Daoy (cell line): ENCODE results near the gene BICDL2. TPM values are rescaled to one million over a fixed set of nuclear protein-coding genes. Genes with fewer than 3 reads are reported as not detected.
"Not testable (repeated sequence)": the region's sequence is repeated elsewhere in the genome, so short reads cannot be mapped to it uniquely, and the experiment has no call there.

Source experiments
- DNase-seq: peaks from one replicate; pipeline ENCODE4 v3.0.0-alpha.2; 2015; ENCODE audit warnings: low read depth
- total RNA-seq: library from RNA; depleted of rRNA; stranded (reverse); fragments of >200 nt; shearing (Covaris generic); gene quantifications from 2 replicates; pipeline ENCODE4 v1.2.3, GENCODE V29; 2014

BICDL2 gene
- total RNA-seq, 1 experiment from 2014 or later: not detected

DNA sequence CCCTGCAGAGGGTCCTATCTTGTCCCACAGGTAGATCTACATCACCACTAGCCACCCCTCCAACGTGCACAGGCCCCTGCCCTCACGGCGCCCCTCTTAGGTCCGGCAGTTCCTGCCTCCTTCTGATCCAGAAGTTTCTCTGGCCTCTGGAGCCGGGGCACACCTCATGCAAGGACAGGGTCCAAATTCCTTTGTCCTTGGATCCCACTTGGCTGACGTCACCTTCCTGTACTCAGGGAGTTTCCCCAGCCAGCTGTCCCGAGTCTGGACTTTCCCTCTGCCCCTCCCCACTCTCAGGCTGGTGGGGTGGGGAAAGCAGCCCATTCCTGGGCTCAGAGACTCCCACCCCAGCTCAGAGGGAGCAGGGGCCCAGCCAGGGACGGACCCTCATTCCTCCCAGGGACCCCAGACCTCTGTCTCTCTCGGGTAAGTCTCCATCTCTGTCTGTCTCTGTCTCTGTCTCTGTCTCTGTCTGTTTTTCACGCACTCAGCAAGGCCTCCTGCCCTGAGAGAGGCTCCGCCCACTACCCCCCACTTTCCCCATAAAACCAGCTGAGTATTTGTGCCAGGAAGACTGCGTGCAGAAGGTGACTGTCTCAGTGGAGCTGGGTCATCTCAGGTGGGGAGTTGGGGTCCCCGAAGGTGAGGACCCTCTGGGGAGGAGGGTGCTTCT is 28.5 kb upstream of the BICDL2 start, which contains the start of gene IL32:
IL32 (plus strand) TSS at position 572 of the 673 bp plus-strand sequence. CDS start 172 bp downstream, outside the sequence.
- DNase-seq: peak; percentile 92

DNA sequence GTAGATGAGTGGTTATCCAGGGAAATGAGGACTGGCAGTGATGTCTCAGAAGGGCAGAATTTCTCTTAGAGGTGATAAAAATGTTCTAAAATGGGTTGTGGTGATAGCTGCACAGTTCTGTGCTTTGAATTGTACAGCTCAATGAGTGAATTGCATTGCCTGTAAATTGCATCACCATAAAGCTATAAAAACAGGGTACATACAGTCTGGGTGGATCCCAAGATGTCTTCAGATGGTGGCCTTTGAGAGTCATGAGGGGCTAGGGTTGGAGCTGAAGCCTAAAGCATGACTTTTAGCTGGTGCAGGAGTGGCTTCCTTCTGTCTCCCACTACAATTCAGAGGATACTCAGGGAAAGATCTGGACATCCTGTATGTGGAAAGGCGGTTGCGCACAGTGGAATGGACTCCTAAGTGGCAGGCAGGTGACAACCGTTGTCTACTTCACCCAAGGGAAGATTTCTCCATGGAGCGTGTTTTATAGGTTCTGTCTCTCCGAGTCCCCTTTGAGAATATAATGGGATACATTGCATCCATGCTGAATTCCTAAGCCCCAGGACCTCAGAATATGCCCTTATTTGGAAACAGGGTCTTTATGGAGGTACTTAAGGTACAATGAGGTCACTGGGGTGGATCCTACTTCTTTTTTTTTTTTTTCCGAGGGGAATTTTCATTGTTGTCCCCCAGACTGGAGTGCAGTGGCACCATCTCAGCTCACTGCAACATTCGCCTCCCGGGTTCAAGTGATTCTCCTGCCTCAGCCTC is 27.1 kb upstream of the BICDL2 start:
- DNase-seq: no peak

DNA sequence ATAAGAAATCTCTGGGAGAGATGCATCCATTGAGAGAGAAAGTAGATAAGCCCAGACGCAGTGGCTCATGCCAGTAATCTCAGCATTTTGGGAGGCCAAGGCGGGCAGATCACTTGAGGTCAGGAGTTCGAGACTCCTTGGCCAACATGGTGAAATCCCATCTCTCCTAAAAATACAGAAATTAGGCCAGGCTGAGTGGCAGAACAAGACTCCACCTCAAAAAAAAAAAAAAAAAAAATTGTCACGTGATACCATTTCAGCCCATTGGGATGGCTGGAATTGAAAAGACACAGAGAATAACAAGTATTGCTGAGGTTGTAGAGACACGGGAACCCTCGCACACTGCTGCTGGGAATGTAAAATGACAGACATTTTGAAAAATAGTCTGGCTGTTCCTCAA is 25.8 kb upstream of the BICDL2 start:
- DNase-seq: no peak

DNA sequence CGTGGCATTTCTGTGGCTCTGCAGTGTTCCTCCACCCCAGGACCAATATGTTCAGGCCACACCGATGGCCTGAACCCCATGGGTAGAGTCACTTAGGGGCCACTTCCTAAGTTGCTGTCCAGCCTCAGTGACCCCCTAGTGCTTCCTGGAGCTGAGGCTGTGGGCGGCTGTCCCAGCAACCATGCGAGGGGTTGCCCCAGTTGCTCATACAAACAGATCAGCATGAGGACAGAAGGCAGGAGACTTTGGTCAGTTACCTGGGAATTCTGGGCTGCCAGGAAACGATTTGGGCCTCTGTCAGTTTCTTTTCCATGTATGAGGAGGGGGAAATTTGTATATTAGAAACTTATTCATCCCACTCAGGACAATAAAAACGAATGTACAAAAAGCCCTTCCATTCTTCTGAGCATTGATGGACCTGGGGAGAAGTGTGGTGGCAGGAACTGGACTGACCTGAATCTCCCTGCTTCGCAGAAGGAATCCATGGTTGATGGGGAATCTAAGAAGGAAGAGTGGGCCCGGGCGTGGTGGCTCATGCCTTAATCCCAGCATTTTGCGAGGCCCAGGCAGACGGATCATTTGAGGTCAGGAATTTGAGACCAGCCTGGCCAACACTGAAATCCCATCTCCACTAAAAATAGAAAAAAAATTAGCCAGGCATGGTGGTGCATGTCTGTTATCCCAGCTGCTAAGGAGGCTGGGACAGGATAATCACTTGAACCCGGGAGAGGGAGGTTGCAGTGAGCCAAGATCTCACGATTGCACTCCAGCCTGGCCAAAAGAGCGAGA is 23.8 kb upstream of the BICDL2 start:
- DNase-seq: no peak

DNA sequence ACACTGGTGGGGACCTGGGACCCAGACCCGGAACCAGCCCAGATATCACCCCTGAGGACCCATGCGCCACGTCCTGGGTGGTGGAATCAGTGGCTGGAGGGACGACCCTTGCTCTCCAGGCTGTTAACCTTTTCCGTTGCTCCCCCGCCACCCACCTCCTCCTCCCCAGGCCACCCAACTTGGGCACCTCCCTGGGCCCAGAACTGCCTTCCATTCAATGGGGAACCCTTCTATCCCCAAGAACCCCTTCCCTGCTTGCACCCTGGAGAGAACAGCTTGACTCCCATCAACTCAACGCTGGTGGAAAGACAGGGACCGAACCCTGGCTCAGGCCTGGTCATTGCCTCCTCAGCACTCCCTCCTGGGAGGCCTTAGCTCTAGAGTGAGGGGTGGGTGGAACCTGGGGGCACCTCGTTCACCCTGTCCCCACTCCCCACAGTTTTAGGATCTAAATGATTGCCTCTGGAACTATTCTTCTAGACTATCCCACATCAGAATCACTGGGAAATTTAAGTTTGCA is 23.0 kb upstream of the BICDL2 start:
- no peak for DNase-seq

DNA sequence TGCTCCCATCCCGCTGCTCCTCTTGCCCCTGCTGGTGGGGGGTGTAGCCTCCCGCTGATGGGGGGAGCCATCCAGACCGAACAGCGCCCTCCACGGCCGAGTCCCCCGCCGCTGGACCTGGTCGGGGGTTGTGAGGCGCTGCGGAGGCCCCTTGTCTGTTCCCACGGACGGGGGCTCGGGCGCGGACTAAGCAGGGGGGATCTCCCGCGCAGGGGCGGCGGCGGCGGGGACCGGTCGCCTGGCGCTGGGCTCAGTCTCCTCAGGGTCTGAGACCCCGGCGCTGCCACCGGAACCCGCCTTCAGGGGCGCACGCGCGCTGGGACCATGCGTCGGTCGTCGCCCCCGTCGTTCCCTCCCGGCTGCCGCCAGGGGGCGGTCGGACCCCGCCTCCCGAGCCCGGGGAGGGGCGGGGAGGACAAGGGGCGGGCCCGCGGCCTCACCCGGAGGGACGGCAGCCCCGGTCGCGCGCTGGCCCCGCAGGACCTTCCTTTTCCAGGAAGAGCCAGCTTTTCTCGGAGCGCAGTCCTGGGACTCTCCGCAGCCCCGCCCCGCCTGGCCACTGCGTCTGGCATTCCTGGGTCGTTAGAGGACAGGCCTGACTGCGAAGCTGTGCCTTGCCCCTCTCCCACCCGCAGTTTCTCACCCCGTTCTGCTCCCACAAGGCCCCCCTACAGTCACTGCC is 22.4 kb upstream of the BICDL2 start:
- DNase-seq: peak; percentile 90

DNA sequence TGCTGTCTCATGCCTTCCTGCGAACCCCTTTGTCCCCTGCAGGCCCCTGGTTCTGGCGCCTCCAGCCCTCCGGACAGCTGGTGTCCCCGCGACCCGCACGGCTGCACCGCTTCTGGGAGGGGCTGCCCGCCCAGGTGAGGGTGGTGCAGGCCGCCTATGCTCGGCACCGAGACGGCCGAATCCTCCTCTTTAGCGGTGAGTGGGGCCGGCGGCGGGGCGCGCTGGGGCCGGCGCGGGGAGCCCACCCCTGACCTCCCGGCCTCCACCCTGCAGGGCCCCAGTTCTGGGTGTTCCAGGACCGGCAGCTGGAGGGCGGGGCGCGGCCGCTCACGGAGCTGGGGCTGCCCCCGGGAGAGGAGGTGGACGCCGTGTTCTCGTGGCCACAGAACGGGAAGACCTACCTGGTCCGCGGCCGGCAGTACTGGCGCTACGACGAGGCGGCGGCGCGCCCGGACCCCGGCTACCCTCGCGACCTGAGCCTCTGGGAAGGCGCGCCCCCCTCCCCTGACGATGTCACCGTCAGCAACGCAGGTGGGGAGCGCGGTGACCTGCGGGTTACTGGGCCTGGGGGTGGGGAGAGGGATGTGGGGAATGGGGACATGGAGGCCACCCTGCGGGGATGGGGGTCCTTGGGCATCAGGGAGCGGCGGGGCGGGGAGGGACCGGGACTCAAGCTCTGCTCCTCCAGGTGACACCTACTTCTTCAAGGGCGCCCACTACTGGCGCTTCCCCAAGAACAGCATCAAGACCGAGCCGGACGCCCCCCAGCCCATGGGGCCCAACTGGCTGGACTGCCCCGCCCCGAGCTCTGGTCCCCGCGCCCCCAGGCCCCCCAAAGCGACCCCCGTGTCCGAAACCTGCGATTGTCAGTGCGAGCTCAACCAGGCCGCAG is 21.6 kb upstream of the BICDL2 start:
- DNase-seq: peak; percentile 55

DNA sequence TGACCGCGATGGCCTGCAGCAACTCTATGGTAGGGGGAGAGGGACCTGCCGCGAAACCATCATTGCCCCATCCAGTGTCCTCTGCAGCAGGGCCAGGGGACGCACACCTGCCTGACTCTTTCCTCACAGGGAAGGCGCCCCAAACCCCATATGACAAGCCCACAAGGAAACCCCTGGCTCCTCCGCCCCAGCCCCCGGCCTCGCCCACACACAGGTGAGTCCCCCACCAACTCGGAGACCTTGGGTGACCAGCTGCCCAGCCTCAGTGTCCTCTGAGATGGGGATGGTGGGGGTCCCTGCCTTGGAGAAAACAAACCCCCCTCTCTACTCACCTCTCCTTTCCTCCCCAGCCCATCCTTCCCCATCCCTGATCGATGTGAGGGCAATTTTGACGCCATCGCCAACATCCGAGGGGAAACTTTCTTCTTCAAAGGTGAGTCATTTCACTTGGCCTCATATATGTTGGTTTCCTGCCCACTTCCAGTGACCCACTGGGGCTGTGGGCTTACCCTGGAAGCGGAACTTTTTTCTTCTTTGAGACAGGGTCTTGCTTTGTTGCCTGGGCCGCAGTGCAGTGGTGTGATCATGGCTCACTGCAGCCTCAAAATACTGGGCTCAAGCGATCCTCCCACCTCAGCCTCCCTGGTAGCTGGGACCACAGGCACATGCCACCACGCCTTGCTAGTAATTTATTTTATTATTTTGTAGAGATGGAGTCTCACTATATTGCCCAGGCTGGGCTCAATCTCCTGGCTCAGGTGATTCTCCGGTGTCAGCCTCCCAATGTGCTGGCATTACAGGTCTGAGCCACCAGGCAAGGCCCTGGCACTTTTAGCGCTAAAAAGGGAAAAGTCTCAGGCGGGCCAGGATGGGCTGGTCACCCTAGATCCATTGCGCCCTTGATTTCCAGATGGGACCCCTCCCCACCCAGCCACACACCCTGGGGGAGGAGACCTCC is 20.7 kb upstream of the BICDL2 start:
- no peak for DNase-seq

DNA sequence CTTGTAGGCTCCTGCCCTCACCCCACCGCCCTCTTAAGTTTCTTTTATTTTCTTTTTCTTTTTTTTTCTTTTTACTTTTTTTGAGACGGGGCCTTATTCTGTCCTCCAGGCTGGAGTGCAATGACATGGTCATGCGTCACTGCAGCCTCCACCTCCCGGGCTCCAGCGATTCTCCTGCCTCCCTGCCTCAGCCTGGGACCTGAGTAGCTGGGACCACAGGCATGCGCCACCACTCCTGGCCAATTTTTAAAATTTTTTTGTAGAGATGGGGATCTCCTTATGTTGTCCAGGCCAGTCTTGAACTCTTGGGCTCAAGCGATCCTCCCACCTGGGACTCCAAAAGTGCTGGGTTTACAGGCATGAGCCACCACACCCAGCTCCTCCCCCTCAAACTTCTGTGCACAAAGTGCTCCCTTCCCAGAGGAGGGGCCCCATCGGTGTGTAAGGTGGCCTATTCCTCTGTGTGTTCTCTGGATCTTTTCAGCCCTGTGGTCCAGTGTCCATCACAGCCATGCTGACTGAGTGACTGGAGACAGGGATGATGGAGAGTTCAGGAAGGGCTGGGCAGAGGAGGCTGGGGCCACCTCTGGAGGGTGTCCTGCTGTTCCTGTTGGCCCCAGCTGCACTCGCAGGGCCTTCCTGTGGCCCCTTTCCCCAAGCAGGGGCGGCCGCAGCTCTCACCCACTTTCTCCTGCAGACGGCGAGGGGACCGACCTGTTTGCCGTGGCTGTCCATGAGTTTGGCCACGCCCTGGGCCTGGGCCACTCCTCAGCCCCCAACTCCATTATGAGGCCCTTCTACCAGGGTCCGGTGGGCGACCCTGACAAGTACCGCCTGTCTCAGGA is 19.8 kb upstream of the BICDL2 start:
- DNase-seq: no peak

DNA sequence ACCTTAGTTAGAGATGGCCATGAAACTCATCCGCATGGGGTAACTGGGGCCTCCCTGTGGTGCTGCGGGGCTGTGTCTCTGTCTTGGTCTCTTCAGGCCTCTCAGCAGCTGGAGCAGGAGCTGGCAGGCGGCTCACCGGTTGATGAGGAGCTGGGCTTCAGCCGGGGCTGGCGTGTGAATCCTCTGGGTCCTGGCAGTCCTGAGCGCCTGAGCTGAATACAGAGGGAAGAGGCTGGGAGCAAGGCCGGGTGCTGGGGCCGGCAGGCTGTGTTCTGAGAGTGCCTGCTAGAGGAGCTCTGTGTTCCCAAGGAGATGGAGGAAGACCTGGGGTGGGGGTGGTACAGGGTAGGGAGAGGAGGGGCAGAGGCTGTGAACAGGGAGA is 19.0 kb upstream of the BICDL2 start:
- DNase-seq: not testable (repeated sequence)

DNA sequence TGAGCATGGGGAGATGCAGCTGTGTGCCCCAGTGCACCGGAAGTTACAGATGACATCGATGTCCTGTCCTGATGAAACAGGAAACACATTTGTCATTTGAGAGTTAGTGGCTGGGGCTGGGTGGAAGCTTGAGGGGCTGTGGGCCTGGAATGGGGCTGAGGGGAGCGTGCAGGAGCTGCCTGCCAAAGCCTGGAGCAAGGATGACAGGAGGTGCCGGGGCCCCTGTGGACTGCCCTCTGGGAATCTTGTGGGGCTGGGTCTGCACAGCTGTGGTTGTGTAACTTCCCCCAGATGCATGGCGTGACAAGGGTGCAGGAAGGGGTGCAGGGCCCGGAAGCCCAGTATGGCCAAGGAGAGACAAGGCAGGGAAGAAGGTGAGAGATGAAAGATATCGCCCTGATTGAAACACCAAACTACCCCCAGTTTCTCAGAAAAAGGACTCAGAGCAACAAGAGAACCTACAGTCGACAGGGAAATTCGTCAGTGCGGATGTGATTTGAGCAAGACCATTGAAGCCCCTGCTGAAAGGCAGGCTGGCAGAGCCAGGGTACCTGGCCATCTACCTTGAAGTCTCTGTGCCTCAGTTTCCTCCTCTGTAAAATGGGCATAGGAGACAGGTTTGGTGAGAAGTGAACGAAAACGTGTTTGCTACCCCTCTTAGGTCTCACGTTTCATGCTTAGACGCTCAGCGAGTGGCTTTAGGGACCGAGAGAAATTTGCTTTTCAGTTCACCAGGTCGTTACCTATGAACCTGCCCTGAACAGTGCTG is 18.4 kb upstream of the BICDL2 start:
- no peak for DNase-seq

DNA sequence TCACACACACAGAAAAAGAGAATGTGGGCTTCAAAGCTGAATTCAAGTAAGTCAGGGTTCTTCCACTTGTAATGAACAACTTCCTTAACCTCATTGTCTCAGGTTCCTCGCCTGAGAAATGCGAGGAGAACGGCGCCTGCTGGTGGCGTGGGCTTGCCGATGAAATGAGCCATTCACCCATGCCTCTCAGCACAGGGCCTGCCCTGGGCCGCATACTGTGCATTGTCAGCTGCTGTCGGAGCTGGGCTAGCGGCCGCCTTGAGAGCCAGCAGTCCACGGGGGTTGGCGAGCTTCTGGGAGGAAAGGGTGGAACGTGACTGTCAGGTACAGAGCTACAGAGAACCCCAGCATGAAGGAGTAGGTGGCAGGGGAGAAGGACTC is 16.6 kb upstream of the BICDL2 start:
- DNase-seq: not testable (repeated sequence)

DNA sequence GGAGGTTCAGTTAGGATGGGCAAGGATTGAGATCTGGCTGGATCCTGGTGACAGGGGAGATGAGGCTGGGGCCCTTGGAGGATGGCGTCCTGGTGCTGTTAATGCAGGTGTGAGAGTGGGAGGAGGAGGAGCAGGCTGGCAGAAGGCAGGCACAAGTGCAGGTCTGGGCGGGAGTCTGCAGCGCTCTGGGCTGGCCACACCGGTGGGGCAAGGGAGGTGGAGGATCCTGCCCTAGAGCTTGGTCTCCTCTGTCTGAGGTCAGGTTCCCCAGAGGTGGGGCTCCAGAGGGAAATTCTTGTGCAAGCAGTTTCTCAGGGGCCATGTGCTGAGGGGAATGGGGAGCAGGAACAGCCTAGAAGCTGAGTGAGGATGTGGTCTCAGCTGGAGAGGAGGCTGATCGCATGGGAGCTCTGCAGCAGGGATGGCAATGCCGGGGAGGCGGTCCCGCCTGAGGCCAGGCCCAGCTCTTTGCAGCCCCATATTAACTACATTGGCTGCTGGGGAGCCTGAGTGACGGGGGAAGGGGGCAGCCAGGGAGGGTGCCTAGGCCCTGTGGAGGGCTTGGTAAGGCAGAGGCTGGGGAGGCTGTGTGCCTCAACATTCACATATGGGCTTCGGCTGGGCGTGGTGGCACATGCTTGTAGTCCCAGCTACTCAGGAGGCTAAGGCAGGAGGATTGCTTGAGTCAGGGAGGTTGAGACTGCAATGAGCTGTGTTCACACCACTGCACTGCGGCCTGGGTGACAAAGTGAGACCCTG is 16.0 kb upstream of the BICDL2 start:
- not testable (repeated sequence) for DNase-seq

DNA sequence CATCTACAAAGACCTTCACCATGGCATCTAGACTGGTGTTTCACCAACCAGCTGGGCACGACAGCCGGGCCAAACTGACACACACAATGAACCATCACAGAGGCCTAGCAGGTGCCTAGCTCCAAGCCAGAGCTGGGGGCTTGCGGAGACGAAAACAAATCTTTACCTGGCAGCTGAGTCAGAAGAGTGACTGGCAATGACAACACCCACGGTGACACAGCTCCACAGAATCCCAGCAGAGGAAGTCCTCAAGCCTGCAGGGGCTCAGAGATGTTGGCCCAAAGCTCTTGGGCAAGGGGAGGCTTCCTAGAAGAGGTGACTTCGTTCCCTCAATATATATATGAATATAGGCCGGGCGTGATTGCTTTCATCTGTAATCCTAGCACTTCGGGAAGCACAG is 14.8 kb upstream of the BICDL2 start:
- DNase-seq: no peak

DNA sequence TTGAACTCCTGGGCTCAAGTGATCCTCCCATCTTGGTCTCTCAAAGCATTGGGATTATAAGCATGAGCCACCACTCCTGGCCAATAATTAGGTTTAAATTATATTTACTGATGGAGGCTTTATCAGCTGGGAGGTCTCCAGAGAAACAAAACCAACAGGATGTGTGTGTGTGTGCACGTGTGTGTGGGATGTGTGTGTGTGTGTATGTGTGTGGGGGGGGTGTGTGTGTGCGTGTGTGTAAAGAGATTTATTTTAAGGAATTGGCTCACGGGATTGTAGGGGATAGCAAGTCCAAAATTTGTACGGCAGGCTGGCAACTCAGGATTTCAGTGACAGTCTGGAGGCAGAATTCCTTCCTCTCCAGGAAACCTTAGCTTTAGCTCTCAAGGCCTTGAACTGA is 14.3 kb upstream of the BICDL2 start:
- no peak for DNase-seq

DNA sequence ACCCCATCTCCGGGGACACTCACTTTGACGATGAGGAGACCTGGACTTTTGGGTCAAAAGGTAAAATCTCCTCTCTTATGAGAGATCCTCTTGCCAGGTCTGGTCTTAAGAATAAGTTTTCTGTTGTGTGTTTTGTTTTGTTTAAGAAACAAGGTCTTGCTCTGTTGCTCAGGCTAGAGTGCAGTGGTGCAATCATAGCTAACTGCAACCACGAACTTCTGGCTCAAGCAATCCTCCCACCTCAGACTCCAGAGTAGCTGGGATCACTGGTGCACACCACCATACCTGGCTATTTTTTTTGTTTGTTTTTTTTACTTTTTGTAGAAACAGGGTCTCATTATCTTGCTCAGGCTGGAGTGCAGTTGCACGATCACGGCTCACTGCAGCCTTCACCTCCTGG is 13.7 kb upstream of the BICDL2 start:
- DNase-seq: no peak

DNA sequence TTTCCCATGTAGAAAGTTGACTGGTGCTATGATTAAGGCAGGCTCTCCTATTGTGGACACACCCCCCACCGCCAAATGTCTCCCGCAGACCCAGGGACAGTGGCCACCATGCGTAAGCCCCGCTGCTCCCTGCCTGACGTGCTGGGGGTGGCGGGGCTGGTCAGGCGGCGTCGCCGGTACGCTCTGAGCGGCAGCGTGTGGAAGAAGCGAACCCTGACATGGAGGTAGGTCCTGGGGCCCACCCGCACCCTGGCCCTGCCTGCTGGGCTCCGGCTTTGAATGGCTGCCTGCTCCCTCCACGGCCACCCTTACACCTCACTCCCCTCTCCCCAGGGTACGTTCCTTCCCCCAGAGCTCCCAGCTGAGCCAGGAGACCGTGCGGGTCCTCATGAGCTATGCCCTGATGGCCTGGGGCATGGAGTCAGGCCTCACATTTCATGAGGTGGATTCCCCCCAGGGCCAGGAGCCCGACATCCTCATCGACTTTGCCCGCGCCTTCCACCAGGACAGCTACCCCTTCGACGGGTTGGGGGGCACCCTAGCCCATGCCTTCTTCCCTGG is 13.3 kb upstream of the BICDL2 start:
- DNase-seq: no peak
